Panc1 (cell line): ENCODE measurements around the gene SRSF7. TPM values are rescaled to one million over a fixed set of nuclear protein-coding genes. Genes with fewer than 3 reads are reported as not detected.

Experiments used
- ATAC-seq: fragments of 200-7000 bp; cut with Tn5 transposase; 2 replicates; pipeline ENCODE4 v1.9.1; 2020; ENCODE audit warnings: mild to moderate bottlenecking, moderate library complexity
- BruUV-seq: library from RNA; stranded (reverse); fragments of 400-500 nt; replicated peaks from 2 replicates; lab custom pipeline; 2021; lab: Mats Ljungman, UMichigan
- CTCF ChIA-PET: fragments of 300-600 bp; sonication (Branson Sonifier 250); formaldehyde crosslinking; loops from one replicate; lab custom pipeline; 2022; ENCODE audit warnings: antibody characterized with exemption; lab: Charles Lee
- POLR2A ChIA-PET: fragments of 300-600 bp; sonication (Branson Sonifier 250); formaldehyde crosslinking; loops from one replicate; lab custom pipeline; 2022; ENCODE audit warnings: antibody characterized with exemption; lab: Charles Lee
- DNase-seq: peaks from one replicate; pipeline ENCODE4 v3.0.0-alpha.2; 2010; ENCODE audit warnings: low read depth, low spot score
- H3K27ac ChIP-seq: 2 replicates; pipeline ENCODE4 v1.5.1; 2011; ENCODE audit warnings: mild to moderate bottlenecking, low read length, inconsistent platforms
- H3K27me3 ChIP-seq: fragments of 200-500 bp; sonication (Bioruptor generic); 2 replicates; pipeline ENCODE4 v1.6.0; 2014; ENCODE audit warnings: low read length, inconsistent platforms; ENCODE audit not compliant: control insufficient read depth, insufficient read depth
- H3K36me3 ChIP-seq: fragments of 200-500 bp; sonication (Bioruptor generic); 2 replicates; pipeline ENCODE4 v1.5.1; 2014; ENCODE audit warnings: inconsistent platforms, mild to moderate bottlenecking, low read length, moderate library complexity; ENCODE audit not compliant: control insufficient read depth, insufficient read depth
- H3K4me1 ChIP-seq: 2 replicates; pipeline ENCODE4 v1.5.1; 2011; ENCODE audit warnings: inconsistent platforms, mild to moderate bottlenecking, low read length, moderate library complexity; ENCODE audit not compliant: control insufficient read depth, insufficient read depth
- H3K4me3 ChIP-seq, 2 experiments: 2 replicates each; pipeline ENCODE4 v1.5.1; 2011 to 2012; ENCODE audit warnings: low read depth in 2 of 2, low read length in 2 of 2, mild to moderate bottlenecking in 2 of 2, inconsistent platforms in 1 of 2, moderate library complexity in 1 of 2
- H3K9me3 ChIP-seq: fragments of 200-500 bp; sonication (Bioruptor generic); 2 replicates; pipeline ENCODE4 v1.5.1; 2014; ENCODE audit warnings: low read depth, mild to moderate bottlenecking, inconsistent platforms, low read length, moderate library complexity; ENCODE audit not compliant: control insufficient read depth, insufficient read depth
- POLR2AphosphoS5 ChIP-seq: IDR thresholded peaks from 2 replicates; pipeline ENCODE4 v1.6.1; 2012; ENCODE audit warnings: mild to moderate bottlenecking, low read depth, low read length, moderate library complexity
- REST ChIP-seq, 2 experiments: IDR thresholded peaks; 2 replicates each; pipeline ENCODE4 v1.6.1; 2011 to 2012; ENCODE audit warnings: low read depth in 2 of 2, control low read depth in 1 of 2, low read length in 1 of 2, mild to moderate bottlenecking in 1 of 2, moderate library complexity in 1 of 2; ENCODE audit not compliant: insufficient read depth in 1 of 2
- SIN3A ChIP-seq: IDR thresholded peaks from 2 replicates; pipeline ENCODE4 v1.6.1; 2012; ENCODE audit warnings: low read depth, mild to moderate bottlenecking, low read length, moderate library complexity, borderline replicate concordance; ENCODE audit not compliant: insufficient read depth
- TCF7L2 ChIP-seq: IDR thresholded peaks from 2 replicates; pipeline ENCODE4 v1.6.1; 2011; ENCODE audit warnings: mild to moderate bottlenecking, low read depth, low read length, inconsistent platforms
- in situ Hi-C: cut with HindIII; loops from 2 replicates; pipeline ENCODE4 v1.10.0; 2016; ENCODE audit warnings: low sequenced_read_pairs, low pct_unique_long_range_greater_than_20kb
- intact Hi-C: fragments of 100-400 bp; cut with micrococcal nuclease; formaldehyde crosslinking; loops from one replicate; pipeline ENCODE4 v1.10.0; 2022; ENCODE audit not compliant: unreplicated experiment
- total RNA-seq: library from RNA; stranded (reverse); gene quantifications from one replicate; pipeline ENCODE4 v1.2.1, GENCODE V29; 2021; ENCODE audit not compliant: unreplicated experiment
- TF ChIP-seq, protein P1 (sequence below): fragments of 450-650 bp; IDR thresholded peaks from 2 replicates; pipeline ENCODE4 v1.5.1; 2017; ENCODE audit warnings: mild to moderate bottlenecking

Gene SRSF7
- total RNA-seq, 1 experiment from 2014 or later = 220 TPM

- CTCF ChIA-PET = no interaction called here
- intact Hi-C loops = no loop called here
- POLR2A ChIA-PET = interaction anchor here (0.5 to 0.8 kb wide), 4 partner anchors 9 to 52 kb away, joined by 3 to 9 read pairs (median 3); no protein-coding TSS in a partner anchor
- ATAC-seq (no peak), DNase-seq (no peak)
- TF ChIP-seq SIN3A (no peak), TCF7L2 (no peak), POLR2AphosphoS5 (no peak), REST (IDR thresholded peaks at IDR 0.05; ENCODE audit: insufficient read depth in 1 of 2, low read depth in 2 of 2, low read length in 1 of 2) (no peak)
- TF ChIP-seq, protein P1, sequence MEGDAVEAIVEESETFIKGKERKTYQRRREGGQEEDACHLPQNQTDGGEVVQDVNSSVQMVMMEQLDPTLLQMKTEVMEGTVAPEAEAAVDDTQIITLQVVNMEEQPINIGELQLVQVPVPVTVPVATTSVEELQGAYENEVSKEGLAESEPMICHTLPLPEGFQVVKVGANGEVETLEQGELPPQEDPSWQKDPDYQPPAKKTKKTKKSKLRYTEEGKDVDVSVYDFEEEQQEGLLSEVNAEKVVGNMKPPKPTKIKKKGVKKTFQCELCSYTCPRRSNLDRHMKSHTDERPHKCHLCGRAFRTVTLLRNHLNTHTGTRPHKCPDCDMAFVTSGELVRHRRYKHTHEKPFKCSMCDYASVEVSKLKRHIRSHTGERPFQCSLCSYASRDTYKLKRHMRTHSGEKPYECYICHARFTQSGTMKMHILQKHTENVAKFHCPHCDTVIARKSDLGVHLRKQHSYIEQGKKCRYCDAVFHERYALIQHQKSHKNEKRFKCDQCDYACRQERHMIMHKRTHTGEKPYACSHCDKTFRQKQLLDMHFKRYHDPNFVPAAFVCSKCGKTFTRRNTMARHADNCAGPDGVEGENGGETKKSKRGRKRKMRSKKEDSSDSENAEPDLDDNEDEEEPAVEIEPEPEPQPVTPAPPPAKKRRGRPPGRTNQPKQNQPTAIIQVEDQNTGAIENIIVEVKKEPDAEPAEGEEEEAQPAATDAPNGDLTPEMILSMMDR = no peak
- no peaks in the 10 kb centered on the region for H3K9me3 ChIP-seq
- no peaks in the 10 kb centered on the region for H3K4me1 ChIP-seq
- no peaks in the 10 kb centered on the region for H3K27me3 ChIP-seq
- H3K27ac ChIP-seq = no peak overlapping the region; the same call in 1 of the 2 replicates
- BruUV-seq = no TSS peak
- in situ Hi-C loops = no loop called here
- no peaks in the 10 kb centered on the region for H3K36me3 ChIP-seq
- H3K4me3 ChIP-seq = no peak overlapping the region
Measured at GRCh38 chr2:38713338-38713737, 37.8 kb downstream of the SRSF7 start.

DNA sequence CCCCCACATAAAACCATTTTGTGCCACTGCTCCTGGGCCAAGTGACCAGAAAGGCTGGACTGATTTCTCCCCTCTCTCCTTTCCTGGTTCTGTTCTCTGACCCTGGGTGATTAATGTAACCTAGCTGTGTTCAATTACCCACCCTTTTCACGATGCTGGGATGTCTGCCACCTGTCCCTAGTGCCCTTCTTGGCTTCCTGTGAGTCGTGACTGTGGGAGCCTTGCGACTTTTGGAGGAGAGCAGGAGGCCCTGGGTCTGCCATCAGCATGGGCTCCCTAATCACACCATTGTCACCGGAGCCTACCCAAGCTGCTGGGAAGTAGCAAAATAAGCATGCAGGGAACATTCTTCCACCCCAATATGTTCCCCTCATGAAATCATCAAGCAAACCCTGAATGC lies 38.3 kb downstream of the SRSF7 start:
- BruUV-seq = no TSS peak
- H3K27me3 ChIP-seq = no peaks in the 10 kb centered on the region
- no peaks in the 10 kb centered on the region for H3K9me3 ChIP-seq
- DNase-seq (no peak), ATAC-seq (no peak)
- in situ Hi-C loops = no loop called here
- no peak overlapping the region; the same call in 1 of the 2 replicates for H3K27ac ChIP-seq
- TF ChIP-seq, protein P1 = no peak
- TF ChIP-seq TCF7L2 (no peak), SIN3A (no peak), POLR2AphosphoS5 (no peak), REST (IDR thresholded peaks at IDR 0.05; ENCODE audit: insufficient read depth in 1 of 2, low read depth in 2 of 2, low read length in 1 of 2) (no peak)
- H3K4me1 ChIP-seq = no peaks in the 10 kb centered on the region
- H3K36me3 ChIP-seq = no peaks in the 10 kb centered on the region
- ChIA-PET POLR2A (interaction anchor here (0.5 kb wide), 1 partner anchor 39 kb away, joined by 3 read pairs; no protein-coding TSS in a partner anchor), CTCF (no interaction called here)
- intact Hi-C loops = no loop called here
- H3K4me3 ChIP-seq = no peak overlapping the region
